ENCODE measurements around the gene GAS7.
"Not testable (repeated sequence)": the region's sequence is repeated elsewhere in the genome, so short reads cannot be mapped to it uniquely, and the experiment has no call there.

The GAS7 gene

GRCh38 chr17:10067446-10068143, 130.8 kb downstream of the GAS7 start:
- no peak for DNase-seq

- DNase-seq = no peak
These were observed 133.9 kb downstream of the GAS7 start for GRCh38 chr17:10064536-10064935.

- DNase-seq = peak; percentile 46
These were observed 134.6 kb downstream of the GAS7 start for GRCh38 chr17:10063730-10064241.

GRCh38 chr17:10062691-10063385, 135.6 kb downstream of the GAS7 start:
- DNase-seq = peak; percentile 13

- DNase-seq = no peak
These were observed 137.1 kb downstream of the GAS7 start for GRCh38 chr17:10061111-10061845.

- DNase-seq = no peak
These were observed 137.9 kb downstream of the GAS7 start for GRCh38 chr17:10060526-10060925.

GRCh38 chr17:10059684-10060211, 138.7 kb downstream of the GAS7 start:
- DNase-seq = peak; percentile 29

- no peak for DNase-seq
These were observed 139.3 kb downstream of the GAS7 start for GRCh38 chr17:10058921-10059683.

- DNase-seq = not testable (repeated sequence)
These were observed 140.9 kb downstream of the GAS7 start for GRCh38 chr17:10057466-10057865.

GRCh38 chr17:10055262-10055975, 143.0 kb downstream of the GAS7 start:
- DNase-seq = no peak

GRCh38 chr17:10053782-10054540, 144.4 kb downstream of the GAS7 start:
- no peak for DNase-seq

- no peak for DNase-seq
These were observed 146.1 kb downstream of the GAS7 start for GRCh38 chr17:10052106-10052813.

GRCh38 chr17:10051112-10051511, 147.3 kb downstream of the GAS7 start:
- DNase-seq = no peak

- DNase-seq = peak; percentile 19
These were observed 147.8 kb downstream of the GAS7 start for GRCh38 chr17:10050597-10051101.

- DNase-seq = no peak
These were observed 149.6 kb downstream of the GAS7 start for GRCh38 chr17:10048629-10049350.

GRCh38 chr17:10046786-10047785, 151.3 kb downstream of the GAS7 start:
- peak; percentile 20 for DNase-seq

GRCh38 chr17:10045871-10046658, 152.3 kb downstream of the GAS7 start:
- DNase-seq = no peak

All from CD4-positive, alpha-beta T cell treated with Interleukin-17A for 1 hour (primary cell).